ENCODE measurements around the gene RABGAP1L.

Gene RABGAP1L

GRCh38 chr1:174726880-174727585 is 567.7 kb downstream of the RABGAP1L start:
- DNase-seq = no peak

GRCh38 chr1:174734270-174734669 is 575.0 kb downstream of the RABGAP1L start:
- no peak for DNase-seq

- DNase-seq = no peak
These were observed 577.5 kb downstream of the RABGAP1L start for GRCh38 chr1:174736831-174737230.

- DNase-seq = no peak
These were observed 581.1 kb downstream of the RABGAP1L start for GRCh38 chr1:174740249-174740968.

- no peak for DNase-seq
These were observed 583.7 kb downstream of the RABGAP1L start for GRCh38 chr1:174742805-174743653.

GRCh38 chr1:174743654-174744561 is 584.6 kb downstream of the RABGAP1L start:
- peak; percentile 73 for DNase-seq

GRCh38 chr1:174744886-174745285 is 585.6 kb downstream of the RABGAP1L start:
- no peak for DNase-seq

GRCh38 chr1:174746024-174746808 is 586.9 kb downstream of the RABGAP1L start:
- no peak for DNase-seq

- DNase-seq = no peak
These were observed 588.3 kb downstream of the RABGAP1L start for GRCh38 chr1:174747613-174748012.

- no peak for DNase-seq
These were observed 589.3 kb downstream of the RABGAP1L start for GRCh38 chr1:174748586-174748985.

GRCh38 chr1:174753131-174753530 is 593.8 kb downstream of the RABGAP1L start:
- DNase-seq = no peak

GRCh38 chr1:174761335-174761734 is 602.0 kb downstream of the RABGAP1L start:
- DNase-seq = no peak

GRCh38 chr1:174761901-174762585 is 602.7 kb downstream of the RABGAP1L start:
- DNase-seq = no peak

GRCh38 chr1:174764191-174764590 is 604.9 kb downstream of the RABGAP1L start:
- DNase-seq = no peak

GRCh38 chr1:174766727-174767126 is 607.4 kb downstream of the RABGAP1L start:
- DNase-seq = no peak

- no peak for DNase-seq
These were observed 609.2 kb downstream of the RABGAP1L start for GRCh38 chr1:174768516-174768915.

- DNase-seq = no peak
These were observed 609.6 kb downstream of the RABGAP1L start for GRCh38 chr1:174768949-174769348.

- DNase-seq = peak; percentile 26
These were observed 610.7 kb downstream of the RABGAP1L start for GRCh38 chr1:174769961-174770549.

GRCh38 chr1:174775621-174776020 is 616.3 kb downstream of the RABGAP1L start:
- DNase-seq = no peak

- no peak for DNase-seq
These were observed 617.9 kb downstream of the RABGAP1L start for GRCh38 chr1:174777262-174777661.

- no peak for DNase-seq
These were observed 626.2 kb downstream of the RABGAP1L start for GRCh38 chr1:174785510-174785909.
